PC-9 (cell line): Measurements from ENCODE around the gene PSEN1. TPM values are rescaled to one million over a fixed set of nuclear protein-coding genes. Genes with fewer than 3 reads are reported as not detected.

ENCODE experiments used
- BruUV-seq: library from RNA; stranded (reverse); fragments of 400-500 nt; replicated peaks from 2 replicates; lab custom pipeline; 2021; lab: Mats Ljungman, UMichigan
- CTCF ChIA-PET: fragments of 300-600 bp; sonication (Branson Sonifier 250); formaldehyde crosslinking; loops from one replicate; lab custom pipeline; 2022; ENCODE audit warnings: antibody characterized with exemption; lab: Charles Lee
- POLR2A ChIA-PET: fragments of 300-600 bp; sonication (Branson Sonifier 250); formaldehyde crosslinking; loops from one replicate; lab custom pipeline; 2022; ENCODE audit warnings: antibody characterized with exemption; ENCODE audit not compliant: unreplicated experiment; lab: Charles Lee
- DNase-seq, 2 experiments: peaks; one replicate each; pipeline versions ENCODE4 v3.0.0 to v3.0.0-alpha.2; 2015 to 2022; ENCODE audit warnings: mixed read lengths in 1 of 2
- H2AFZ ChIP-seq: fragments of 200-600 bp; sonication (generic); 2 replicates; pipeline ENCODE4 v1.8.1; 2017; ENCODE audit warnings: antibody characterized with exemption
- H3F3A ChIP-seq: fragments of 200-600 bp; sonication (generic); 2 replicates; pipeline ENCODE4 v1.8.1; 2017; ENCODE audit warnings: antibody characterized with exemption, mild to moderate bottlenecking, low read depth; ENCODE audit not compliant: insufficient read depth
- H3K27ac ChIP-seq: fragments of 200-600 bp; sonication (generic); 2 replicates; pipeline ENCODE4 v1.6.1; 2016; ENCODE audit warnings: mixed run types
- H3K27me3 ChIP-seq: fragments of 200-600 bp; sonication (generic); 2 replicates; pipeline ENCODE4 v1.6.1; 2016; ENCODE audit warnings: low read depth, mixed run types; ENCODE audit not compliant: insufficient read depth
- H3K36me3 ChIP-seq: fragments of 200-600 bp; sonication (generic); 2 replicates; pipeline ENCODE4 v1.6.1; 2016; ENCODE audit warnings: low read depth, mixed run types
- H3K4me1 ChIP-seq: fragments of 200-600 bp; sonication (generic); replicated peaks from 2 replicates; pipeline ENCODE4 v1.6.1; 2016; ENCODE audit warnings: mixed run types; ENCODE audit not compliant: insufficient read depth
- H3K4me2 ChIP-seq: fragments of 200-600 bp; sonication (generic); 2 replicates; pipeline ENCODE4 v1.6.1; 2017; ENCODE audit warnings: mixed run types
- H3K4me3 ChIP-seq: fragments of 200-600 bp; sonication (generic); 2 replicates; pipeline ENCODE4 v1.6.1; 2016; ENCODE audit warnings: mixed run types
- H3K79me2 ChIP-seq: fragments of 200-600 bp; sonication (generic); 2 replicates; pipeline ENCODE4 v1.6.1; 2017; ENCODE audit warnings: low read depth, mixed run types
- H3K9me2 ChIP-seq: fragments of 200-600 bp; sonication (generic); 2 replicates; pipeline ENCODE4 v1.8.1; 2017; ENCODE audit warnings: mild to moderate bottlenecking; ENCODE audit not compliant: insufficient read depth
- H3K9me3 ChIP-seq: fragments of 200-600 bp; sonication (generic); 2 replicates; pipeline ENCODE4 v1.8.1; 2016; ENCODE audit warnings: low read depth; ENCODE audit not compliant: insufficient read depth
- H4K20me1 ChIP-seq: fragments of 200-600 bp; sonication (generic); 2 replicates; pipeline ENCODE4 v1.8.1; 2017; ENCODE audit not compliant: insufficient read depth
- CTCF ChIP-seq: fragments of 200-600 bp; sonication (generic); conservative IDR thresholded peaks from 2 replicates; pipeline ENCODE4 v1.6.1; 2017; ENCODE audit warnings: mixed run types, antibody characterized with exemption, mild to moderate bottlenecking, moderate library complexity
- EZH2 ChIP-seq: fragments of 200-600 bp; sonication (generic); IDR thresholded peaks from 2 replicates; pipeline ENCODE4 v1.8.0; 2017; ENCODE audit warnings: antibody characterized with exemption, low read depth
- intact Hi-C: fragments of 100-400 bp; cut with micrococcal nuclease; formaldehyde crosslinking; loops from one replicate; pipeline ENCODE4 v1.10.0; 2022; ENCODE audit not compliant: unreplicated experiment
- total RNA-seq: library from RNA; stranded (reverse); gene quantifications from 2 replicates; pipeline ENCODE4 v1.2.3, GENCODE V29; 2021

Gene PSEN1
- total RNA-seq, 1 experiment from 2014 or later = 44.0 TPM

GRCh38 chr14:73266317-73266716 lies 130.0 kb downstream of the PSEN1 start:
- Histone ChIP-seq H3K79me2 (no peaks in the 10 kb centered on the region), H4K20me1 (no peaks in the 10 kb centered on the region; the same call in 1 of the 2 replicates), H3K9me2 (no peaks in the 10 kb centered on the region), H3K4me3 (no peak overlapping the region), H3K4me1 (no peaks in the 10 kb centered on the region), H3K9me3 (no peaks in the 10 kb centered on the region), H3K27me3 (no peaks in the 10 kb centered on the region), H3K27ac (no peak overlapping the region), H3F3A (no peaks in the 10 kb centered on the region), H2AFZ (no peak overlapping the region), H3K36me3 (no peaks in the 10 kb centered on the region), H3K4me2 (no peak overlapping the region)
- ChIA-PET CTCF (no interaction called here), POLR2A (no interaction called here)
- no peak for DNase-seq
- BruUV-seq = no TSS peak
- no peak for TF ChIP-seq EZH2
- TF ChIP-seq CTCF = no peak
- intact Hi-C loops = no loop called here

GRCh38 chr14:73267474-73267873 lies 131.2 kb downstream of the PSEN1 start:
- Histone ChIP-seq H3K27me3 (no peaks in the 10 kb centered on the region), H3K79me2 (no peaks in the 10 kb centered on the region), H3K36me3 (no peaks in the 10 kb centered on the region), H2AFZ (no peak overlapping the region), H3K9me2 (no peaks in the 10 kb centered on the region), H3K9me3 (no peaks in the 10 kb centered on the region), H3K27ac (no peak overlapping the region), H3K4me3 (no peak overlapping the region), H3K4me2 (no peak overlapping the region), H3K4me1 (no peaks in the 10 kb centered on the region), H3F3A (no peaks in the 10 kb centered on the region), H4K20me1 (no peaks in the 10 kb centered on the region; the same call in 1 of the 2 replicates)
- ChIA-PET CTCF (no interaction called here), POLR2A (interaction anchor here (0.7 kb wide), 1 partner anchor 175 kb away, joined by 3 read pairs; no protein-coding TSS in a partner anchor)
- TF ChIP-seq CTCF (no peak), EZH2 (no peak)
- no TSS peak for BruUV-seq
- intact Hi-C loops = no loop called here
- no peak for DNase-seq

GRCh38 chr14:73269729-73270531 lies 133.6 kb downstream of the PSEN1 start:
- Histone ChIP-seq H4K20me1 (no peaks in the 10 kb centered on the region; the same call in 1 of the 2 replicates), H3K4me2 (peak overlapping the region; percentile 61), H3K4me3 (peak overlapping the region; percentile 34; the same call in 1 of the 2 replicates), H2AFZ (peak overlapping the region; percentile 53), H3K9me3 (no peaks in the 10 kb centered on the region), H3K79me2 (no peaks in the 10 kb centered on the region), H3K4me1 (no peaks in the 10 kb centered on the region), H3K9me2 (no peaks in the 10 kb centered on the region), H3K36me3 (no peaks in the 10 kb centered on the region), H3K27me3 (no peaks in the 10 kb centered on the region), H3K27ac (no peak overlapping the region), H3F3A (no peaks in the 10 kb centered on the region)
- ChIA-PET POLR2A (no interaction called here), CTCF (no interaction called here)
- intact Hi-C loops = no loop called here
- BruUV-seq = no TSS peak
- no peak for TF ChIP-seq EZH2
- no peak for TF ChIP-seq CTCF
- DNase-seq = peak in 1 of 2 experiments; percentile 52
